HCT116 (cell line): ENCODE measurements around the gene STAG1. TPM values are rescaled to one million over a fixed set of nuclear protein-coding genes. Genes with fewer than 3 reads are reported as not detected.
A peak's percentile ranks its signal among the peaks of the same experiment; 100 is the strongest.

Source experiments
- ATAC-seq: fragments of 200-7000 bp; cut with Tn5 transposase; 2 replicates; pipeline ENCODE4 v1.9.1; 2020; ENCODE audit warnings: mild to moderate bottlenecking, moderate library complexity
- BruUV-seq: library from RNA; stranded (reverse); fragments of 400-500 nt; replicated peaks from 2 replicates; lab custom pipeline; 2021; lab: Mats Ljungman, UMichigan
- CTCF ChIA-PET: fragments of 300-600 bp; sonication (Branson Sonifier 250); formaldehyde crosslinking; loops from one replicate; lab custom pipeline; 2021; ENCODE audit warnings: antibody characterized with exemption; lab: Charles Lee
- POLR2A ChIA-PET: fragments of 300-600, 350-600 bp; sonication (Branson Sonifier 250); formaldehyde crosslinking; loops from one replicate; lab custom pipeline; 2021; ENCODE audit warnings: antibody characterized with exemption; lab: Charles Lee
- RAD21 ChIA-PET, 2 experiments: fragments of 300-600 bp; sonication (Branson Sonifier 250); formaldehyde crosslinking; loops; one replicate each; lab custom pipeline; 2023; ENCODE audit warnings: low total read pairs in 2 of 2; ENCODE audit not compliant: uncharacterized antibody in 2 of 2, unreplicated experiment in 2 of 2, low non-redundant PET in 1 of 2; lab: Charles Lee
- DNase-seq: peaks from one replicate; pipeline ENCODE4 v3.0.0-alpha.2; 2010; ENCODE audit warnings: low read depth, low spot score
- H2AFZ ChIP-seq: fragments of 200-600 bp; shearing (Covaris generic), sonication (generic); 2 replicates; pipeline ENCODE4 v1.6.1; 2017; ENCODE audit warnings: low read depth, mixed run types, mixed read lengths, antibody characterized with exemption, low read length; ENCODE audit not compliant: poor library complexity, severe bottlenecking
- H3K27ac ChIP-seq: 2 replicates; pipeline ENCODE4 v1.5.1; 2012; ENCODE audit warnings: low read depth, low read length
- H3K27me3 ChIP-seq: fragments of 200-600 bp; sonication (generic); 2 replicates; pipeline ENCODE4 v1.6.1; 2016; ENCODE audit warnings: mixed run types, low read length, mixed read lengths; ENCODE audit not compliant: insufficient read depth
- H3K36me3 ChIP-seq, 2 experiments: fragments of 200-500 bp in 1 of 2; fragments of 200-600 bp in 1 of 2; sonication (Bioruptor generic) in 1 of 2; sonication (generic) in 1 of 2; 2 replicates each; pipeline versions ENCODE4 v1.5.1 to v1.6.1; 2014 to 2016; ENCODE audit warnings: low read length in 2 of 2, inconsistent platforms in 1 of 2, mixed read lengths in 1 of 2, mixed run types in 1 of 2; ENCODE audit not compliant: insufficient read depth in 2 of 2, control insufficient read depth in 1 of 2
- H3K4me1 ChIP-seq, 2 experiments: fragments of 200-600 bp in 1 of 2; sonication (generic) in 1 of 2; 2 replicates each; pipeline versions ENCODE4 v1.5.1 to v1.6.1; 2012 to 2017; ENCODE audit warnings: low read length in 2 of 2, inconsistent platforms in 1 of 2, mild to moderate bottlenecking in 1 of 2, mixed read lengths in 1 of 2, mixed run types in 1 of 2, moderate library complexity in 1 of 2; ENCODE audit not compliant: insufficient read depth in 2 of 2, control insufficient read depth in 1 of 2
- H3K4me2 ChIP-seq: fragments of 200-600 bp; sonication (generic); 2 replicates; pipeline ENCODE4 v1.6.1; 2017; ENCODE audit warnings: mixed run types, low read length, mixed read lengths
- H3K4me3 ChIP-seq, 2 experiments: fragments of 200-600 bp in 1 of 2; sonication (generic) in 1 of 2; replicated peaks in 1 of 2; 2 replicates each; pipeline ENCODE4 v1.5.1; 2011 to 2016; ENCODE audit warnings: low read length in 2 of 2, control low read depth in 1 of 2, low read depth in 1 of 2, mild to moderate bottlenecking in 1 of 2, mixed read lengths in 1 of 2, mixed run types in 1 of 2
- H3K79me2 ChIP-seq: fragments of 200-600 bp; sonication (generic); 2 replicates; pipeline ENCODE4 v1.6.1; 2017; ENCODE audit warnings: mild to moderate bottlenecking, mixed run types, low read length, moderate library complexity, mixed read lengths; ENCODE audit not compliant: insufficient read depth
- H3K9ac ChIP-seq: fragments of 200-600 bp; sonication (generic); 2 replicates; pipeline ENCODE4 v1.6.1; 2016; ENCODE audit warnings: low read length, mixed read lengths
- H3K9me2 ChIP-seq: fragments of 200-600 bp; sonication (generic), shearing (Covaris generic); 2 replicates; pipeline ENCODE4 v1.6.1; 2017; ENCODE audit warnings: mixed run types, mild to moderate bottlenecking, moderate library complexity; ENCODE audit not compliant: insufficient read depth
- H3K9me3 ChIP-seq, 2 experiments: fragments of 200-500 bp in 1 of 2; fragments of 200-600 bp in 1 of 2; sonication (Bioruptor generic) in 1 of 2; sonication (generic) in 1 of 2; 2 replicates each; pipeline ENCODE4 v1.6.1; 2014 to 2017; ENCODE audit warnings: low read length in 2 of 2, mixed read lengths in 2 of 2, inconsistent platforms in 1 of 2, low read depth in 1 of 2, mild to moderate bottlenecking in 1 of 2, mixed run types in 1 of 2, moderate library complexity in 1 of 2; ENCODE audit not compliant: control insufficient read depth in 1 of 2, insufficient read depth in 1 of 2
- H4K20me1 ChIP-seq: fragments of 200-600 bp; sonication (generic), shearing (Covaris generic); 2 replicates; pipeline ENCODE4 v1.6.1; 2017; ENCODE audit warnings: mixed run types, mild to moderate bottlenecking, moderate library complexity; ENCODE audit not compliant: insufficient read depth
- FOSL1 ChIP-seq: IDR thresholded peaks from 2 replicates; pipeline ENCODE4 v1.6.1; 2012; ENCODE audit warnings: low read depth
- RAD21 ChIP-seq: IDR thresholded peaks from 2 replicates; pipeline ENCODE4 v1.6.1; 2012; ENCODE audit warnings: low read depth, mild to moderate bottlenecking
- SP1 ChIP-seq: IDR thresholded peaks from 2 replicates; pipeline ENCODE4 v1.6.1; 2012; ENCODE audit warnings: low read depth
- YY1 ChIP-seq: IDR thresholded peaks from 2 replicates; pipeline ENCODE4 v1.6.1; 2011; ENCODE audit warnings: low read length, low read depth, moderate library complexity, mild to moderate bottlenecking; ENCODE audit not compliant: insufficient replicate concordance; ENCODE audit errors: extremely low read depth
- ZBTB33 ChIP-seq: IDR thresholded peaks from 2 replicates; pipeline ENCODE4 v1.6.1; 2011; ENCODE audit warnings: mild to moderate bottlenecking, low read length, moderate library complexity; ENCODE audit not compliant: insufficient replicate concordance; ENCODE audit errors: extremely low read depth
- intact Hi-C: fragments of 100-400 bp; cut with micrococcal nuclease; formaldehyde crosslinking; loops from 2 replicates; pipeline ENCODE4 v1.10.0; 2022
- total RNA-seq: library from RNA; stranded (reverse); gene quantifications from one replicate; pipeline ENCODE4 v1.2.1, GENCODE V29; 2021; ENCODE audit not compliant: unreplicated experiment
- TF ChIP-seq, protein P1 (sequence below), 3 experiments: fragments of 200-600 bp in 1 of 3; sonication (generic) in 1 of 3; IDR thresholded peaks in 2 of 3; conservative IDR thresholded peaks in 1 of 3; 2 replicates each; pipeline ENCODE4 v1.5.1; 2012 to 2017; ENCODE audit warnings: low read depth in 2 of 3, low read length in 2 of 3, antibody characterized with exemption in 1 of 3, borderline replicate concordance in 1 of 3, control low read depth in 1 of 3, mild to moderate bottlenecking in 1 of 3, mixed read lengths in 1 of 3, mixed run types in 1 of 3, moderate library complexity in 1 of 3; ENCODE audit not compliant: insufficient read depth in 1 of 3

The STAG1 gene
- total RNA-seq, 1 experiment from 2014 or later: 29.4 TPM

GRCh38 chr3:136699271-136699828 is 52.8 kb downstream of the STAG1 start:
- no peaks in the 10 kb centered on the region for H3K36me3 ChIP-seq
- no peak overlapping the region for H3K9ac ChIP-seq
- H3K4me2 ChIP-seq: no peak overlapping the region
- H3K9me2 ChIP-seq: no peaks in the 10 kb centered on the region
- no peak overlapping the region for H3K4me3 ChIP-seq
- H4K20me1 ChIP-seq: no peaks in the 10 kb centered on the region
- BruUV-seq: no TSS peak
- H3K27me3 ChIP-seq: no peaks in the 10 kb centered on the region
- no peaks in the 10 kb centered on the region for H3K9me3 ChIP-seq
- RAD21 ChIA-PET: no interaction called here
- no peak overlapping the region for H2AFZ ChIP-seq
- no peaks in the 10 kb centered on the region for H3K4me1 ChIP-seq
- TF ChIP-seq RAD21: no peak
- H3K79me2 ChIP-seq: peaks cover 97% of the 10 kb centered on the region
- intact Hi-C loops: no loop called here
- H3K27ac ChIP-seq: no peak overlapping the region
- ATAC-seq (no peak), DNase-seq (no peak)
- POLR2A ChIA-PET: no interaction called here
- CTCF ChIA-PET: no interaction called here

GRCh38 chr3:136698361-136698760 is 53.8 kb downstream of the STAG1 start:
- RAD21 ChIA-PET: no interaction called here
- intact Hi-C loops: no loop called here
- H3K36me3 ChIP-seq: no peaks in the 10 kb centered on the region
- no peak for ATAC-seq
- H4K20me1 ChIP-seq: no peaks in the 10 kb centered on the region
- DNase-seq: no peak
- H2AFZ ChIP-seq: no peak overlapping the region
- no peak overlapping the region for H3K4me3 ChIP-seq
- H3K9ac ChIP-seq: no peak overlapping the region
- H3K9me2 ChIP-seq: no peaks in the 10 kb centered on the region
- no peaks in the 10 kb centered on the region for H3K4me1 ChIP-seq
- CTCF ChIA-PET: interaction anchor here (0.7 kb wide), 1 partner anchor 281 kb away, joined by 3 read pairs; no protein-coding TSS in a partner anchor
- H3K27me3 ChIP-seq: no peaks in the 10 kb centered on the region
- H3K27ac ChIP-seq: no peak overlapping the region
- TF ChIP-seq ZBTB33 (no peak), FOSL1 (no peak), SP1 (no peak), YY1 (no peak)
- TF ChIP-seq, protein P1, sequence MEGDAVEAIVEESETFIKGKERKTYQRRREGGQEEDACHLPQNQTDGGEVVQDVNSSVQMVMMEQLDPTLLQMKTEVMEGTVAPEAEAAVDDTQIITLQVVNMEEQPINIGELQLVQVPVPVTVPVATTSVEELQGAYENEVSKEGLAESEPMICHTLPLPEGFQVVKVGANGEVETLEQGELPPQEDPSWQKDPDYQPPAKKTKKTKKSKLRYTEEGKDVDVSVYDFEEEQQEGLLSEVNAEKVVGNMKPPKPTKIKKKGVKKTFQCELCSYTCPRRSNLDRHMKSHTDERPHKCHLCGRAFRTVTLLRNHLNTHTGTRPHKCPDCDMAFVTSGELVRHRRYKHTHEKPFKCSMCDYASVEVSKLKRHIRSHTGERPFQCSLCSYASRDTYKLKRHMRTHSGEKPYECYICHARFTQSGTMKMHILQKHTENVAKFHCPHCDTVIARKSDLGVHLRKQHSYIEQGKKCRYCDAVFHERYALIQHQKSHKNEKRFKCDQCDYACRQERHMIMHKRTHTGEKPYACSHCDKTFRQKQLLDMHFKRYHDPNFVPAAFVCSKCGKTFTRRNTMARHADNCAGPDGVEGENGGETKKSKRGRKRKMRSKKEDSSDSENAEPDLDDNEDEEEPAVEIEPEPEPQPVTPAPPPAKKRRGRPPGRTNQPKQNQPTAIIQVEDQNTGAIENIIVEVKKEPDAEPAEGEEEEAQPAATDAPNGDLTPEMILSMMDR (IDR thresholded peaks at IDR 0.05 in 2 of 3, conservative IDR thresholded peaks at IDR 0.05 in 1 of 3; ENCODE audit: borderline replicate concordance in 1 of 3, insufficient read depth in 1 of 3, low read depth in 2 of 3, low read length in 2 of 3): peak in 1 of 3 experiments; percentile 19; a peak in 1 of 6 replicates
- peaks cover 98% of the 10 kb centered on the region for H3K79me2 ChIP-seq
- POLR2A ChIA-PET: no interaction called here
- H3K4me2 ChIP-seq: no peak overlapping the region
- BruUV-seq: no TSS peak
- H3K9me3 ChIP-seq: no peaks in the 10 kb centered on the region
